ENCODE data around the gene PEPD. TPM values are rescaled to one million over a fixed set of nuclear protein-coding genes. Genes with fewer than 3 reads are reported as not detected.
A peak's percentile ranks its signal among the peaks of the same experiment; 100 is the strongest.

The PEPD gene
- total and polyA plus RNA-seq, 2 donors (not counting 3 experiments of a cell fraction or from before 2014, with no cell fraction given): 73.7 to 126 TPM

- ChIA-PET POLR2A (interaction anchor here (0.6 kb wide), 1 partner anchor 113 kb away, joined by 4 read pairs; no protein-coding TSS in a partner anchor), CTCF (interaction anchor here (1.0 to 2.1 kb wide), 4 partner anchors 11 to 333 kb away, joined by 3 to 7 read pairs (median 4); no protein-coding TSS in a partner anchor)
- no peaks in the 10 kb centered on the region for H3K9me1 ChIP-seq (replicated peaks; ENCODE audit: control insufficient read depth, extremely low read depth, insufficient read depth, low read length)
- H3K4me1 ChIP-seq (ENCODE audit: control insufficient read depth, extremely low read depth, insufficient read depth, low read length): peaks cover 6% of the 10 kb centered on the region
- H3K9me3 ChIP-seq (replicated peaks; ENCODE audit: control insufficient read depth, insufficient read depth, low read length): no peaks in the 10 kb centered on the region
- dilution Hi-C loops (cut with MboI; ENCODE audit: extremely low pct_ligation_motif_present, low sequenced_read_pairs) (no loop called here), intact Hi-C loops (cut with micrococcal nuclease) (loop anchor here (5.0 to 10.0 kb wide), 4 partner anchors 34 to 557 kb away; partner anchors contain the start of gene CHST8)
- FAIRE-seq (peak; percentile 68), DNase-seq (ENCODE audit: low read depth, low spot score) (no peak)
- no TSS peak for BruUV-seq (replicated peaks)
- no peak overlapping the region for H3K4me2 ChIP-seq (ENCODE audit: insufficient read depth, low read length)
- no peaks in the 10 kb centered on the region for H3K79me2 ChIP-seq (ENCODE audit: control insufficient read depth, insufficient read depth, low read length)
- H3K36me3 ChIP-seq (ENCODE audit: control insufficient read depth in 2 of 2, extremely low read depth in 1 of 2, insufficient read depth in 2 of 2, low read length in 2 of 2): no peaks in the 10 kb centered on the region
- H3K27me3 ChIP-seq (ENCODE audit: control insufficient read depth in 2 of 2, insufficient read depth in 2 of 2, low read length in 2 of 2): no peaks in the 10 kb centered on the region
- TF ChIP-seq MAX (IDR thresholded peaks at IDR 0.05; ENCODE audit: insufficient read depth, insufficient read length): no peak
- TF ChIP-seq, protein P1, sequence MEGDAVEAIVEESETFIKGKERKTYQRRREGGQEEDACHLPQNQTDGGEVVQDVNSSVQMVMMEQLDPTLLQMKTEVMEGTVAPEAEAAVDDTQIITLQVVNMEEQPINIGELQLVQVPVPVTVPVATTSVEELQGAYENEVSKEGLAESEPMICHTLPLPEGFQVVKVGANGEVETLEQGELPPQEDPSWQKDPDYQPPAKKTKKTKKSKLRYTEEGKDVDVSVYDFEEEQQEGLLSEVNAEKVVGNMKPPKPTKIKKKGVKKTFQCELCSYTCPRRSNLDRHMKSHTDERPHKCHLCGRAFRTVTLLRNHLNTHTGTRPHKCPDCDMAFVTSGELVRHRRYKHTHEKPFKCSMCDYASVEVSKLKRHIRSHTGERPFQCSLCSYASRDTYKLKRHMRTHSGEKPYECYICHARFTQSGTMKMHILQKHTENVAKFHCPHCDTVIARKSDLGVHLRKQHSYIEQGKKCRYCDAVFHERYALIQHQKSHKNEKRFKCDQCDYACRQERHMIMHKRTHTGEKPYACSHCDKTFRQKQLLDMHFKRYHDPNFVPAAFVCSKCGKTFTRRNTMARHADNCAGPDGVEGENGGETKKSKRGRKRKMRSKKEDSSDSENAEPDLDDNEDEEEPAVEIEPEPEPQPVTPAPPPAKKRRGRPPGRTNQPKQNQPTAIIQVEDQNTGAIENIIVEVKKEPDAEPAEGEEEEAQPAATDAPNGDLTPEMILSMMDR (IDR thresholded peaks at IDR 0.05; ENCODE audit: extremely low read depth in 1 of 2, insufficient read depth in 1 of 2, low read depth in 1 of 2, low read length in 2 of 2): peak; percentile 15 to 41
- no peaks in the 10 kb centered on the region for H4K20me1 ChIP-seq (replicated peaks; ENCODE audit: control insufficient read depth, extremely low read depth, insufficient read depth, low read length)
- H2AFZ ChIP-seq (ENCODE audit: low read depth, low read length): no peak overlapping the region
- no peak overlapping the region for H3K4me3 ChIP-seq (replicated peaks in 1 of 3; ENCODE audit: insufficient read depth in 1 of 3, low read depth in 1 of 3, low read length in 3 of 3)
- H3K27ac ChIP-seq (ENCODE audit: insufficient read depth, low read depth, low read length): no peak overlapping the region
- no peak overlapping the region for H3K9ac ChIP-seq (replicated peaks; ENCODE audit: extremely low read depth, insufficient read depth, low read length)
Measured at GRCh38 chr19:33437821-33438671, 83.5 kb downstream of the PEPD start.
